HUES6 (cell line): ENCODE data around the gene DNAJC8.

Experiments used
- H3K27ac ChIP-seq: 2 replicates; pipeline ENCODE4 v1.7.0; 2013; ENCODE audit warnings: low read depth, mild to moderate bottlenecking, low read length, inconsistent platforms
- H3K27me3 ChIP-seq: 2 replicates; pipeline ENCODE4 v1.6.1; 2013; ENCODE audit warnings: low read length; ENCODE audit not compliant: control insufficient read depth, insufficient read depth
- H3K36me3 ChIP-seq: 2 replicates; pipeline ENCODE4 v1.6.1; 2013; ENCODE audit warnings: low read length; ENCODE audit not compliant: control insufficient read depth, insufficient read depth
- H3K4me1 ChIP-seq: 2 replicates; pipeline ENCODE4 v1.6.1; 2013; ENCODE audit warnings: low read length; ENCODE audit not compliant: control insufficient read depth, insufficient read depth
- H3K4me3 ChIP-seq: 2 replicates; pipeline ENCODE4 v1.5.1; 2013; ENCODE audit warnings: low read depth, low read length
- H3K9ac ChIP-seq: one replicate; pipeline ENCODE4 v1.6.1; 2013; ENCODE audit warnings: mild to moderate bottlenecking, low read length
- H3K9me3 ChIP-seq: 2 replicates; pipeline ENCODE4 v1.6.1; 2013; ENCODE audit warnings: low read depth, low read length; ENCODE audit not compliant: control insufficient read depth, insufficient read depth

DNAJC8 gene

DNA sequence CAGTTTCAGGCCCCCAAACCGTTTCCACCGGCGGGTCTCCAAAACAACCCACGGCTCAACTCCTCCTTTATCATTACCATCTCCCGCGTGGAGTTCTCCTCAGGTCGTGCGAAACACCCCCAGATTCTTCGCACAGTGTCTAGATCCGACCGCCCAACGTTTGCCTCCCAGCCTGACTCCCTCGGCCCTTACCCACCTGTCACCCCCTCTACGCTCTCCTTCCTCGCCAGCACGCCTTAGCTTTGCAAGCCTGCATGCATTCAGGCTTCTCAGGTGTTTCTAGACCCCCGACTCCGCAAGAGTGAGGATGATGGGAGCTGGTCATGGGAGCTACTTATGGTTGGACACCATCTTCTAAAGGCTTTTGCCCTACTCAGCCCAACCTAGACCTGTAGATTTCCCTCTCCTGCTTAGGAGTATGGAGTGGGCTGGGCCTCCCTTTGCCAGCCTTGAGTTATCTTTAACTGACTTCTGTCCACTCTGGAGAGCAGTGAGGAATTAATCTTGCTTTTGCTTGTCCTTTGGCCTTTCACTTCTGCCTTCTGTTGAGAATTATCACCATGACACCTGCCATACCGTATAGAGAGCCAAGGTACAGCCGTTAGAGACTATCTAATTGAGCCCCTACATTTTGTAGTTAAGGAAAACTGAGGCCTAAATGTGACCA, 4.0 kb upstream of the DNAJC8 start:
- no peaks in the 10 kb centered on the region for H3K27me3 ChIP-seq
- H3K27ac ChIP-seq, result peak overlapping the region; percentile 75; the same call in 1 of the 2 replicates
- H3K9ac ChIP-seq, result peak overlapping the region; percentile 97
- peak overlapping the region; percentile 93 for H3K4me3 ChIP-seq
- H3K36me3 ChIP-seq, result peaks cover 16% of the 10 kb centered on the region
- H3K4me1 ChIP-seq, result peaks cover 5% of the 10 kb centered on the region; the same call in 1 of the 2 replicates
- no peaks in the 10 kb centered on the region for H3K9me3 ChIP-seq

- Histone ChIP-seq H3K36me3 (peaks cover 16% of the 10 kb centered on the region), H3K9ac (peak within 1 kb of the TSS; percentile 97), H3K9me3 (no peaks in the 10 kb centered on the region), H3K4me1 (peaks cover 5% of the 10 kb centered on the region; the same call in 1 of the 2 replicates), H3K27me3 (no peaks in the 10 kb centered on the region), H3K27ac (peak within 1 kb of the TSS; percentile 75), H3K4me3 (peak within 1 kb of the TSS; percentile 93)
Observed at GRCh38 chr1:28235755-28236655, 3.2 kb upstream of the DNAJC8 start, which contains the start of gene ATP5IF1. Gene ATP5IF1 (plus strand): TSS chr1:28236124. CDS start chr1:28236184, 60 bp downstream.

GRCh38 chr1:28233264-28233606, 406 bp upstream of the DNAJC8 start:
- no peaks in the 10 kb centered on the region for H3K9me3 ChIP-seq
- no peaks in the 10 kb centered on the region for H3K27me3 ChIP-seq
- no peak overlapping the region for H3K9ac ChIP-seq
- H3K27ac ChIP-seq, result no peak overlapping the region
- H3K4me1 ChIP-seq, result peaks cover 5% of the 10 kb centered on the region; the same call in 1 of the 2 replicates
- H3K4me3 ChIP-seq, result peak overlapping the region; percentile 100; the same call in 1 of the 2 replicates
- H3K36me3 ChIP-seq, result peaks cover 32% of the 10 kb centered on the region

- no peaks in the 10 kb centered on the region for H3K9me3 ChIP-seq
- no peaks in the 10 kb centered on the region for H3K4me1 ChIP-seq
- H3K27ac ChIP-seq, result no peak overlapping the region
- no peak overlapping the region for H3K9ac ChIP-seq
- H3K36me3 ChIP-seq, result peaks cover 50% of the 10 kb centered on the region
- H3K27me3 ChIP-seq, result no peaks in the 10 kb centered on the region
- no peak overlapping the region for H3K4me3 ChIP-seq
Observed at GRCh38 chr1:28229996-28230395, 2.8 kb downstream of the DNAJC8 start.

DNA sequence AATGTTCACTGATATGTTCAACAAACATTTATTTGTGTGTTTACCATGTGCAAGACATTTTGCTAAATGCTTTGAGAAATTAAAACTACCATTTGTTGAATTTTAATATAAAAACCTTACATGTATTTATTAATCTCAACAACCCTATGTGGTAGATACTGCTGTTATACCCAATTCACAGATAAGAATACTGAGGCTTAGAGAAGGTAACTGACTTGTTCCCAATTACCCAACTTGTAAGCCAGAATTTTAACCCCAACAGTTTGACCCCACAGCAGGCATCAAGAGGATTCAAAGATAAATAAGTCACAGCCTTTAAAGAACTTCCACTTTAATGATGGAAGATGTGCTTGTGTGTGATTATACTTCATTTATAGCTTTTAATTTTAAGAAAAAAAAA, 3.7 kb downstream of the DNAJC8 start:
- Histone ChIP-seq H3K27me3 (no peaks in the 10 kb centered on the region), H3K36me3 (peaks cover 55% of the 10 kb centered on the region)

GRCh38 chr1:28213315-28213714, 19.5 kb downstream of the DNAJC8 start:
- Histone ChIP-seq H3K4me3 (no peak overlapping the region), H3K4me1 (no peaks in the 10 kb centered on the region), H3K36me3 (peaks cover 41% of the 10 kb centered on the region), H3K27me3 (no peaks in the 10 kb centered on the region), H3K9me3 (no peaks in the 10 kb centered on the region), H3K9ac (no peak overlapping the region), H3K27ac (no peak overlapping the region)

More for the DNA sequence above, 3.7 kb downstream of the DNAJC8 start:
- H3K4me3 ChIP-seq, result no peak overlapping the region
- H3K9me3 ChIP-seq, result no peaks in the 10 kb centered on the region
- H3K27ac ChIP-seq, result no peak overlapping the region
- H3K9ac ChIP-seq, result no peak overlapping the region
- H3K4me1 ChIP-seq, result no peaks in the 10 kb centered on the region

- no peak overlapping the region for H3K9ac ChIP-seq
- no peak overlapping the region for H3K4me3 ChIP-seq
- H3K27me3 ChIP-seq, result no peaks in the 10 kb centered on the region
- H3K36me3 ChIP-seq, result peaks cover 59% of the 10 kb centered on the region
- H3K4me1 ChIP-seq, result no peaks in the 10 kb centered on the region
- H3K9me3 ChIP-seq, result no peaks in the 10 kb centered on the region
- H3K27ac ChIP-seq, result no peak overlapping the region
Observed at GRCh38 chr1:28209700-28210099, 23.1 kb downstream of the DNAJC8 start.

- H3K4me1 ChIP-seq, result no peaks in the 10 kb centered on the region
- no peaks in the 10 kb centered on the region for H3K9me3 ChIP-seq
- H3K9ac ChIP-seq, result no peak overlapping the region
- no peak overlapping the region for H3K4me3 ChIP-seq
- no peak overlapping the region for H3K27ac ChIP-seq
- no peaks in the 10 kb centered on the region for H3K27me3 ChIP-seq
- H3K36me3 ChIP-seq, result peaks cover 59% of the 10 kb centered on the region
Observed at GRCh38 chr1:28208818-28209441, 23.9 kb downstream of the DNAJC8 start.

GRCh38 chr1:28205243-28205642, 27.6 kb downstream of the DNAJC8 start:
- Histone ChIP-seq H3K9me3 (no peaks in the 10 kb centered on the region), H3K36me3 (peaks cover 76% of the 10 kb centered on the region), H3K27me3 (no peaks in the 10 kb centered on the region), H3K9ac (no peak overlapping the region), H3K4me1 (no peaks in the 10 kb centered on the region), H3K27ac (no peak overlapping the region), H3K4me3 (no peak overlapping the region)

DNA sequence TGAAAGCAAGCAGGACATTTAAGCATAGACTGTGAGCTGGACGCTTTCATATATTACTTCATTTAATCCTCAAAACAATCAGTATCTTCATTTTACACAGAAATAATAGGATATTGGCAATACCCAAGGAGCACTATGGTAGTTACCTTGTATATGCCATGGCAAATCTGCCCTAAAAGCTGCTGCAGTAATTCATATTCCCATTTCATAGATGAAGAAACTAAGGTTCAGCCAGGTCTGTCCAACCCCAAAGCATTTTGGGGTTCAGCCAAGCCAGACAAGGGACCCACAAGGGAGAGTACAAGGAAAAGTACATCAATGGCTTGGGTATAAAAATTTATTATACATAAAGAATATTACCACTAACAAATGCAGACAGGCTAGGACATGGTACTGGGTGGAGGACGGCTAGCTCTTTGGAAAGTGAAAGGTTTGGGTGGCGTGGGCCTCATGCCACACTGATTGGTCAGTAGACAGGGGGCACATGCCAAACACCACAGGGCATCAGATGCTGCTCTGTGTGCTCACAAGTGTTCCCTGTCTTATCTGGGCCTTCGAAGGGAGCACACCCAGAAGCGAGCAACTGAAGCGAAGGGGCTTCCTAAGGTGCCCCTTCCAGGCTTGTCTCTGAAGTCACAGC, 32.5 kb downstream of the DNAJC8 start:
- Histone ChIP-seq H3K9ac (no peak overlapping the region), H3K9me3 (no peaks in the 10 kb centered on the region), H3K4me1 (peaks cover 25% of the 10 kb centered on the region), H3K36me3 (peaks cover 66% of the 10 kb centered on the region), H3K27me3 (no peaks in the 10 kb centered on the region), H3K4me3 (no peak overlapping the region), H3K27ac (no peak overlapping the region)
